ENCODE results near the gene EPS8L2.

EPS8L2 gene

DNA sequence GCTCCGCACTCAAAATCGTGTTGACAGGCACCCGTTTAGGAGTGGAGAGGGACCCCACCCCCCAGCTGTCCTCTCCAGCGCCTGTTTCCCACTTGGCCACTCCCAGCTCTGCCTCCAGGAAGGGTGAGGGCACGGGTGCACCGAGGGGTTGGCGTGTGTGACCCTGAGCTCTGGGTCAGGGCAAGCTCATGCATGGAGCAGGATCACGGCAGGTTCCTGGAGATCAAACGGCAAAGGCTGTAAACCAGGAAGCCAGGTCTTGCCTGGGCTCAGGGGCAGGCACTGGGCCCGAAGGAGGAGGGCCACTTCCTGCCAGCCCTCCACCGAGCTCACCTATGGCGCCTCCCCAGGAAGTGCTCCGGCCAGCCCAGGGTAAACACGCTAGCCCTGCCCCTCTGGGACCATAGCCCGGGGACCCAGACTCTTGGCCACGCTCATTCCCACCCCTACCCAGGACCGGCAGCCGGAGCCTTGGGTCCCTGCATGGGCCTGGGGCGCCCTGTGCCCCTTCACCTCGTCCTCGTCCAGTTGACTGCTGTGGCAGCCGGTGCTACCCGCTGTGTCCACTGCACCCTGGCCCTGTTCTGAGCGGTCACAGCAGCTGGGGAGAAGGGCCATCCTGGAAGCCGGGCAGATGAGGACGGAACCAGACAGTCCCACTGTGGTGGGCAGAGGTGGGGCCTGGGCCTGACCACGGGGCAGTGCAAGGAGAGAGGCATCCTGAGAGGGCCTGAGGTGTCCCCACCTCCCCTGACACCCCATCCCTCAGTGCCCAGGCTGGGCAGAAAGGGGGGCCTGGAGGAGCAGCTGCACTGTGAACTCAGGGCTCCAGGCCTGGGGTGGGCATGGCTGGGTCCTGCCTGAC, 1.0 kb upstream of the EPS8L2 start:
- no peak for DNase-seq

DNA sequence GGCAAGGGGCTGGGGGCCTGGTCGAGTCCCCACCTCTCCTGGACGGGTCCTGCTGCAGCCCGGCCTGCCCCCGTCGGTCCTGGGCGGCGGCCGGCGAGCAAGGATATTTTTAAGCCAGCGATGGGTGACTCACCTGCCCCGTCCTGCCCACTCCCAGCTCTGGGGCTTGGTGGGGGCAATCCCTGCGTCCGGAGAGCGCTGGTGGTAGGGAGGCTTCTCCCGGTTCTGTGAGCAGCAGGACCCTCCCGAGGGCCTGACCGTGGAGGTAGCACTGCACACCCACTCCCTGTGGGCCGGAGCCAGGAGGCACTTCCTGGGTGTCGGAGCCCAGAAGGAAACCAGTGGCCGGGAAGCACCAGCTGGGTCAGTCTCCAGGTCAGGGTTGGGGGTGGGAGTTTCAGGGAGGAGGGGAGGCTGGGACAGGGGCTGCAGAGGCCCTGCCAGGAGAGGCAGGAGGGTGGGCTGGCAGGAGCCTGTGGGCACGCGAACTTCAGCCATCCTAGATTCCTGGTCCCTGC, 467 bp downstream of the EPS8L2 start:
- no peak for DNase-seq

DNA sequence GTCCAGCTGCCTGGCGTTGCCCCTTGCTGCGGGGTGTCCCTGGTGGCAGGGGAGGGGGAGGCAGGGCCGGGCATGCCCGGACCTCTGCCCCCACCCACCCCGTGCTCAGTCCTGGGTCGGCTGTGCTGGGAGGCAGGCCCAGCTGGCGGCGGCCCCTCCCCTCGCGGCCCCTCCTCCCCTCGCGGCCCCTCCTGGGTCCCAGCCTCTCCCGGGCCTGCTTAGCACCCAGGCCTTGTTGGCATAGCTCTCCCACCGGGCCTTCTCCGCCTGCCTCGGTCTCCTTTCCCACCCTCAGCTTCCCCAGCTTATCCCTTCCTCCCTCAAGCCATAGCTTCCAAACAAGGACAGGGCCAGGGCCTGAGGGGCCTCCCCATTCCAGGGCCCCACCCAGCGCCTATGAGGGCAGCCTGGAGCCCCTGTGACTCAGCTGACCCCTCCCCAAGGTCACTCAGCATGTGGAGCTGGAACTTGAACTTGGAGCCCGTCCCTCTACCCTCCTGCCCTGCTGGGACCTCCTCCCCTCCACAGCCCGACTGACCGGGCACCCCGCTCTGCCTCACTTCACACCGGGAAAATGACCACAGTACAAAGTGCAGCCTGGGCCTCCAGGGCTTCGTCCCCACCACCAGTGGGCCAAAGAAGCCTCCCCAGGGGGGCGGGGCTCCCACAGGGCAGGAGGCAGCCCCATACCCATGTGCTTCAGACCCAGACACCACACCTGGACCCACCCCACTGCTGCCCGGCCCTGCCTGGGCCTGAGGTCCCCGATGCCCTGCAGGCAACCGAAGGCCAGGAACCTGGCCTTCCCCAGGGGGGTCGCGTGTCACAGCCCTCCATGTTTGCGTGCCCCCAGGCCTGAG, 1.2 kb downstream of the EPS8L2 start:
- DNase-seq: no peak

DNA sequence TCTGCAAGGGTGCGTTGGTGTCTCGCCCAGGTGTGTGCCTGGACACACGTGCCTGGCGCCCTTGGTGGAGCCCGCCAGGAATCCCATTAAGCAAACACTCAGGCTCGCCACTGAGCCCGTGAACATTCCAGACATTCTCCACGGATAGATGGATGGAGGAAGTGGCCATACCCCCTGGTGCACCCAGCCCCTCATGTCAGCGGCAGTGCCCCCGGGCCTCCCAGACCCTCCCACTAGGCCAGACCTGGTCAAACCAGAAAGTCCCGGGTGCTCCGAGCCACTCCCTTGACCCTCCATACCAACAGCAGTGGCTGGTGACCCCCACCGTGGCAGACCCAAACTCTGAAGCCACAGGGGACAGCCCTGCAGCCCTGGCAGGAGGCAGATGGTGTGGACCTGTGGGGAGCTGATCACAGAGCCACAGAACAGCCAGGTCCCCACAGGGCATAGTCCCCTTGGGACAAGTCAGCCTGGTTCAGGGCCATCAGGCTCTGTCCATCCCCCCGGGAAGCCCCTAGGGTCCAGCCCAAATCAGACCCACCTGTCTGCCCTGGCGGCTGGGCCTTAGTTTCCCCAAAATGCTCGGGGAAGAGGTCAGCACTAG, 1.9 kb downstream of the EPS8L2 start:
- DNase-seq: no peak

DNA sequence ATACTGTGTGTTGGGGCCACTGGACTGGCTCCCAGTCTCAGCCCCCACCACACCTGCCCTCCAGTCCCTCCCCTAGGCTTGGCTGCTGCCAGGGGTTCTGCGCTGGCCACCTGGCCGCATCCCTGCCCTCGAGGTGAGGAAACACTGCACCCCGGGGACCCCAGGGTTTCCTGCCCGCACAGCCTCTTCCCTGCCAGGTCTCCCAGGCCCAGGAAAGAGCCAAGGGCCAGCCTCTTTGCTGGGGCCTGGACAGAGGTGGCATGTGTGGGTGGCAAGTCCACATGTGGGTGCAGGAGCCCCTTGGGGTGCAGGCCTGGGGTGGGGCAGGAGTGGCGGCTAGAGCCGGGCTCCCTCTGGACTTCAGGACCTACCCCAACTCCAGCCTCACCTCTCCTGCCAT, 2.5 kb downstream of the EPS8L2 start:
- no peak for DNase-seq

DNA sequence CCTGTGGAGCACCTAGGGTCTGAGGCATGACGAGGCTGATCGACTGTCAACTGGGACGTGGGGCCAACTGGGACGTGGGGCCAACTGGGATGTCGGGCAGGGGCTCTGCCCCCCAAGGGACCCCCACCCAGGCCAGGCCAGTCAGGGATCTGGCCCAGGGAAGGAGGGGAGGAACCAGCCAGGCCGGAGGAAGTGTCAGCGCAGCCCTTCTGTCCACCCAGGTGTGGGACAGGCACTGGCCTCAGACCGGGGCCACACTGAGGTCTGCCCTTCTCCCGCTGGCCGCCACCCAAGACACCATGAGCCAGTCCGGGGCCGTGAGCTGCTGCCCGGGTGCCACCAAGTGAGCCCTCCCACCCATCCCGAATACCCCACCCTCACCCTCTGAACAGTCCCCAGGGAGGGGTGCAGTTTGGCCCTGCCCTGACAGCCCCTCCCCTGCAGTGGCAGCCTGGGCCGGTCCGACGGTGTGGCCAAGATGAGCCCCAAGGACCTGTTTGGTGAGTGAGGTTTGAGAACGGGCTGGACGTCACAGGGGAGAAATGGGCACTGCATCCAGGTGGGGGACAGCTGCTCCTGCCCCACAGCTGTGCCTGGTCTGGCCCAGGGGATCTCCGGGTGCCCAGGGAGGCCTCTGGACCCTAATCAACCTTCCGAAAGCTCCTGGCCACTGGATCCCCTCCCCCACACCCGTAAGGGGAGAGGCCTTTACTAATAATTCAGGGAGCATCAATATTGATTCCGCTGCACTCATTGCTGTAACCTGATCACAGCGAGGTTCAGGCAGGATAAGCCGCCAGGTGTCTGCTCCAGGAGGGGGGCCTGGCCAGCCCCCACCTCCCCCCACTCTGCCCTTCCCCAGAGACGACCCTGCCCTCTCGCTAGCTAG, 3.3 kb downstream of the EPS8L2 start:
- no peak for DNase-seq

DNA sequence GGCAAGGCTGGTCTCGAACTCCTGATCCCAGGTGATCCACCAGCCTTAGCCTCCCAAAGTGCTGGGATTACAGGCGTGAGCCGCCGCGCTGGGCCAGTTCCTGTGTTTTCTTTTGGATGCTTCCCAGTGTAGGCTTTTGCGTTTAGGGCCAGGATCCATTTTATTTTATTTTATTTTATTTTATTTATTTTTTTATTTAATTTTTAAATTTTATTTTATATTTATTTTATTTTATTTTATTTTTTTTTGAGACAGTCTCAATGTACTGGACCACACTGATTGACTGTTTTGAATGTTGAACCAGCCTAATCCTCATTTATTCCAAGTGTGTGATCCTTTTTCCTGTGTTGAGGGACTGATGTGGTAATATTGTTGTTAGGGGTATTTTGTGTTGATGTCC, 8.4 kb downstream of the EPS8L2 start:
- DNase-seq: no peak

DNA sequence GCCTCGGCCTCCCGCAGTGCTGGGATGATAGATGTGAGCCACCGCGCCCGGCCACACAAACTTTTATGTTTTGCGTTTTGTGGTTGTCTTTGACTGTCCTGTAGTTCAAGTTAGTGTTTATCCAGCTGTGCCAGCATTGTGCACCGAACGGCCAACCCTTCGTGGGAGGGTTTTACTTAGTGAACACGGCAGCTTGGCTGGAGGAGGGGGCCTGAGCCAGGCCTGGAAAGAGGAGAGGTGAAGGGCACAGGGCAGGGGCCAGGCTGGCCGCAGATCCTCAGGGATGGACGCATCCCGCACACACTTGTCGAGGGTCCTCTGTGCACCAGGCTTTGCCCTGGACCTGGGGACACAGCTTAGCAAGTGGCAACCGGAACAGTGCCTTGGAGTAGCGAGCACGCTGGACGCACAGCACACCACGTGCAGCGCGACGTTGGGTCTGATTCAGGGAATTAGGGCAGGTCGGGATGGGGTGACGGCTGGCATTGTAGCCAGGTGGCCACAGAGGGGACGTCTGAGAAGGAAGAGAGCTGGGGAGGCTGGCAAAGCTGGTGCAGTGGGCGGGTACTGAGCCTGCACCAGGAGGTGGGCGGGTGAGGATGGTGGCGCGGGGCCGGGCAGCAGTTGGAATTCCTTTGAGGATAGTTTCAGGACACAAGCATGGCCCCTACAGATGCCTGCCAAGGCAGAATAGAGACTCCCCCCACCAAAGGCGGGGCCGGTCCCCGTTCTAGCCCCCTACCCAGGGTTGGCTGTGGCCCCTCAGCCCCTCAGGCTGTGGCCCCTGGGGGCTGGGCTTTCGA, 13.4 kb downstream of the EPS8L2 start:
- no peak for DNase-seq

DNA sequence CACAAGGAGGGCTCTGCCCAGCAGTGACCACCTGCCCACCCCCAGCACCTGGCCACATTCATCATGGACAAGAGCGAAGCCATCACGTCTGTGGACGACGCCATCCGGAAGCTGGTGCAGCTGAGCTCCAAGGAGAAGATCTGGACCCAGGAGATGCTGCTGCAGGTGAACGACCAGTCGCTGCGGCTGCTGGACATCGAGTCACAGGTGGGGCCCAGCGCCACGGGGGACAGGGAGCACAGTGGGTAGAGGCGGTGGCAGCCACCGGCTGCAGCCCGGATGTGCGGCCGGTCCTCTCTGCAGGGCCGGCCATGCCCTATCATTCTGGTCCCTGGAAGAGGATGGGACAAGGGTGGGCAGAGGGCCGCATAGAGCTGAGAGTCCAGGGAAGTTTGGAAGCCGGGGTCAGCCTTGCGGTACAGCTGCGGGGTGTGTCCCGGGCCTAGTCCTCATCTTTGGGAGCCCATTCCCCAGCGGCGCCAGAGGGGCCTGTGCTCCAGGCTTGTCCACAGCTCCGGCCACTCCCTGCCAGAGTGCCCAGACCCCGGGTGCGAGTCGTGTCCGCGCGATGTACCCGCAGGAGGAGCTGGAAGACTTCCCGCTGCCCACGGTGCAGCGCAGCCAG, 14.1 kb downstream of the EPS8L2 start:
- no peak for DNase-seq

DNA sequence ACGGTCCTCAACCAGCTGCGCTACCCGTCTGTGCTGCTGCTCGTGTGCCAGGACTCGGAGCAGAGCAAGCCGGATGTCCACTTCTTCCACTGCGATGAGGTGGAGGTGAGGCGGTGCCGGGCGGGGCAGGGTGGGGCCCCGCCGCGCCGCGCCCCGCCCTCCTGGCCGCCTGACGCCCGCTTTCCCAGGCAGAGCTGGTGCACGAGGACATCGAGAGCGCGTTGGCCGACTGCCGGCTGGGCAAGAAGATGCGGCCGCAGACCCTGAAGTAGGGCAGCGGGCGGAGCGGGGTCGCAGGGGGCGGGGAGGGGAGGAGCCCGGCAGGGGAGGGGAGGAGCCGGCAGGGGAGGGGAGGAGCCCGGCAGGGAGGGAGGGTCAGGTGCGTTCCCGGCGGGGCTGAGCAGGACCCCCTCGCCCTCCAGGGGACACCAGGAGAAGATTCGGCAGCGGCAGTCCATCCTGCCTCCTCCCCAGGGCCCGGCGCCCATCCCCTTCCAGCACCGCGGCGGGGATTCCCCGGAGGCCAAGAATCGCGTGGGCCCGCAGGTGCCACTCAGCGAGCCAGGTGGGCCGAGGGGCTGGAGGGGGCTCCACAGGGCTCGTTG, 14.7 kb downstream of the EPS8L2 start:
- peak; percentile 39 for DNase-seq

DNA sequence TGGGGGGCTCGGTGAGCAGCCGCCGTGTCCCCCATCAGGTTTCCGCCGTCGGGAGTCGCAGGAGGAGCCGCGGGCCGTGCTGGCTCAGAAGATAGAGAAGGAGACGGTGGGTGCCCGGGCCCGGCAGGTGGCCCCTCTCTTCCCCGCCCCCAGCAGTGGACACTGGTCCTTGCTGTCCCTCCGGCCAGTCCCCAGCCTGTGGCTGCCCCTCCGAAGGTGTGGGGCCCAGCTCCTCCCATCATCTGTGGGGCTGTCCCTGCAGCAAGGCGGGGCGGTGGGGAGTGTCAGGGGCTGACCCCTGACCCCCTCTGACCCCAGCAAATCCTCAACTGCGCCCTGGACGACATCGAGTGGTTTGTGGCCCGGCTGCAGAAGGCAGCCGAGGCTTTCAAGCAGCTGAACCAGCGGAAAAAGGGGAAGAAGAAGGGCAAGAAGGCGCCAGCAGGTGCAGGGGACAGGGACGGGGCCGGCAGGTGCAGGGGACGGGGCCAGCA, 15.3 kb downstream of the EPS8L2 start:
- no peak for DNase-seq

DNA sequence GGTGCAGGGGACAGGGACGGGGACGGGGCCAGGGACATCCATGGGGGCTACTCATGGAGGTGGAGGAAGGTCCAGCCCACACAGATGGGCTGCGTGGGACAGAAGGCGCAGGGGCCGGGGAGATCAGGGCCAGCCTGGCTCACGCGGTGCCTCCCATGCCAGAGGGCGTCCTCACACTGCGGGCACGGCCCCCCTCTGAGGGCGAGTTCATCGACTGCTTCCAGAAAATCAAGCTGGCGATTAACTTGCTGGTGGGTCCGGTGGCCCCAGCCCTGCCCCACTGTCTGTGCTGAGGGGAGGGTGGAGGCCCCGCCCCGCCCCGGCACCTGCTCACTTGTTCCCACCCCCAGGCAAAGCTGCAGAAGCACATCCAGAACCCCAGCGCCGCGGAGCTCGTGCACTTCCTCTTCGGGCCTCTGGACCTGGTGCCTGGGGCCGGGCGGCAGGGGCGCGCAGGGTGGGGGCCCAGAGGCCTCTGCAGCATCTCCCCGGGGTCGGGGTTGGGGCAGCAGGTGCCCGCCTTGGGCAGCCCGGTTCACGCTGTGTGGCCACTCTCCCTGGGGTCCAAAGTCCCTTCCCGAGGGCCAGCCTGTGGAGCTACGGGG, 15.8 kb downstream of the EPS8L2 start:
- DNase-seq: peak; percentile 64

DNA sequence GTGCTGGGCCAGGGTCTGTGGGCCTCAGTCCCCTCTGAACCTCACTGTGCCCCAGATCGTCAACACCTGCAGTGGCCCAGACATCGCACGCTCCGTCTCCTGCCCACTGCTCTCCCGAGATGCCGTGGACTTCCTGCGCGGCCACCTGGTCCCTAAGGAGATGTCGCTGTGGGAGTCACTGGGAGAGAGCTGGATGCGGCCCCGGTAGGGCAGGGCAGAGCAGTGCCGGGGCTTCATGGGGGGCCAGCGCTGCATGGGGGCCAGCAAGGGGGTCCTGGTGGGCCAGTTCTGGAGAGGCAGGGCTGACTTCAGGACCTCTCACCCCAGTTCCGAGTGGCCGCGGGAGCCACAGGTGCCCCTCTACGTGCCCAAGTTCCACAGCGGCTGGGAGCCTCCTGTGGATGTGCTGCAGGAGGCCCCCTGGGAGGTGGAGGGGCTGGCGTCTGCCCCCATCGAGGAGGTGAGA, 16.3 kb downstream of the EPS8L2 start:
- DNase-seq: no peak

DNA sequence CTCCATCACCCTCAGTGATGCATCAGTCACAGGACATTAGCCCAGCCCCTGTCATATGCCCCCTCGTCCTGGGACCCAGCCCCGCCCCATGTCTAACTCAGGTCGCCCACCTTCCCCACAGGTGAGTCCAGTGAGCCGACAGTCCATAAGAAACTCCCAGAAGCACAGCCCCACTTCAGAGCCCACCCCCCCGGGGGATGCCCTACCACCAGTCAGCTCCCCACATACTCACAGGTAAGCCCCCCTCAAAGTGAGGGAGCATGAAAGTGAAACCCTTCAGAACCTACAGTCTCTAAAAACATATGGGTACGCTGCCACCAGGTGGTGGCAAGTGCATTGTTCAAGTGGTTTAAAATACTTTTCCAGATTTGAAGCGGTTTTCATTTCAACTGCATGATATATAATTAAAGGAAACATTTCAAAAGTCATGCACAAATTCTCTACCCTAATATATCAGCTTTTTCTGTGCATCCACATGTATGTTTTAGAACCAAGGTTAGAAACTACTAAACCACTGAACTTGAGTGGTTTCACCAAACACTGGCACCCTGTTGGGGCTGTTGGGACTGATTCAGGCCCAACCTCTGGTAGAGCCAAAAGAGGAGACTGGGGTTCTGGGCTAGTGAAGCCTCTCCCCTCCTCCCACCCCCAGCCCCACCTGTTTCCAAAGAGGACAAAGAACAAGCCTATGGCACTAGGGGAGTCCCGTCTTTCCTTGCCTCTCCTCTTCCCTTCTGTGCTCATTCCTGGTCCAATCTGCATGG, 17.3 kb downstream of the EPS8L2 start:
- peak; percentile 75 for DNase-seq

DNA sequence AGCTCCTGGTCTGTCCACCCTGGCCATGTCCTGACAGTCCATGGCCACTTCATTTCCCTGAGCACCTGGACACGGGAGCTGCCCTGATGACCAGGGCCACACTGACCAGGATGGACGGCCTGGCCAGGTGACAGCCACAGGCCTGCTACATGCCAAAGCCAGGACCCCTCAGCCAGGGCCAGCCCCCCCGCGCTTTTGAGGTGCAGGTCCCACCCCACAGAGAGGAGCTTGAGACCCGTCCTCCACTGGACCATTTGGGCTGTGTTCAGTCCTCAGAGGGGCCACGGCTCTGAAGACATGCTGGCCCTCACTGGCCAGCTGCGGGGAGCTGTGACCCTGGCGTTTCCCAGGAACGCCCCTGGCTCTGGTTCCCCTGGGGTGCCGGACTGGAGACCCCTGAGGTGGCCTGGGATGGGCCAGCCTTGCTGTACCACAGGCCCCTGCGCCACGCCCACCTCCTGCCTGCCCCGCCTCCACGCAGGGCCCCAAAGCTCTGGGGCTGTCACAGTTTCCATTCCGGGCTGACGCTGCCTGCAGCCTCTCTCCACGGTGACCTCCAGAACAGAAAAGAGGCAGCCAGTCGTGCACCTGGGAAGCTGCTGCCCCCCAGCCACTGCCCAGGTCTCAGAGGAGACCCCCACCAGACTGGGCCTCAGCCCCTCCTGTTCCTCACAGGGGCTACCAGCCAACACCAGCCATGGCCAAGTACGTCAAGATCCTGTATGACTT, 18.2 kb downstream of the EPS8L2 start:
- no peak for DNase-seq

DNA sequence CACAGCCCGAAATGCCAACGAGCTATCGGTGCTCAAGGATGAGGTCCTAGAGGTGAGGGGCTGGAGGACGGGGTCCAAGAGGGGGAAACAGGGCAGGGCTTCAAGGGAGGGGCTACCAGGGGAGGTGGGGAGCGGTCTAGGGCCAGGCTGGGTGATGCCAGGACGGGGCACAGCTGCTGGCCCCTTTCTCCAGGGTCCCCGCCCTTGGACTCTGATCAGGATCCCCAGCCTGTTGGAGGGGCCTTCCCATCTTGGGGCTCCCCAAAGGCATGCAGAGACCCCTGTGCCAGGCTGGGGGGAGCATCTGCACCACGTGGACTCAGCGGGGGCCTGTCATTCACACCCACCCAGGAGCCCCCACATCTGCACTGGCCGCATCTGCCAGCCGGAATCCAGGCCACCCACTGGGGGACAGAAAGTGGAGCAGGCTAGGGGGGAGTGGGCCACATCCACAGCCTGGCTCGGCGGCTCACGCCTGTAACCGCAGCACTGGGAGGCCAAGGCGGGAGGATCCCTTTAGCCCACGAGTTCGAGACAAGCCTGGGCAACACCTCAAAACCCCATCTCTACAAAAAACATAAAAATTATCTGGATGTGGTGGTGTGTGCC, 18.9 kb downstream of the EPS8L2 start:
- no peak for DNase-seq

DNA sequence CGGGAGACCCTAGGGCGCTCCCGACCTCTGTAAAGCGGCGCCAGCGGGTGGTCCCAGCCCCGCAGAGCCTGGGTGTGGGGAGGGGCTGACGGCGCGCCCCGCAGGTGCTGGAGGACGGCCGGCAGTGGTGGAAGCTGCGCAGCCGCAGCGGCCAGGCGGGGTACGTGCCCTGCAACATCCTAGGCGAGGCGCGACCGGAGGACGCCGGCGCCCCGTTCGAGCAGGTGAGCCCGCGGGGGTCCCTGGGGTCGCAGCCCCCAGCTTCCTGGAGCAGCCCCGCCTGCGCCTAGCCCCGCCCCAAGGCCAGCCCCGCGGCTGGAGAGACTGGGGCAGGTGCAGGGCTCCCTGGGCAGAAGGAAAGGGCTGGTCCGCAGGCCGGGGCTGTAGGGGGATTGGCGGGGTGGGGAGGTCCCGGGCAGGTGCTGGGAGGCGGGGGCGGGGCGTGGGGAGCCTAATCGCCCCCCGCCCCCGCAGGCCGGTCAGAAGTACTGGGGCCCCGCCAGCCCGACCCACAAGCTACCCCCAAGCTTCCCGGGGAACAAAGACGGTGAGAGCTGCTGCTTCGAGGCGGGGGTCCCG, 19.7 kb downstream of the EPS8L2 start:
- DNase-seq: no peak
